GM15510 (cell line): ENCODE measurements around the gene PTPRM.

Source experiments
- POLR2A ChIP-seq: IDR thresholded peaks from 3 replicates; pipeline ENCODE4 v1.6.1; 2011; ENCODE audit warnings: borderline replicate concordance; ENCODE audit not compliant: insufficient read length; ENCODE audit errors: extremely low read depth

The PTPRM gene

GRCh38 chr18:8365006-8365405 lies 797.9 kb downstream of the PTPRM start:
- TF ChIP-seq POLR2A, result no peak

GRCh38 chr18:8365528-8365927 lies 798.4 kb downstream of the PTPRM start:
- TF ChIP-seq POLR2A, result no peak

- no peak for TF ChIP-seq POLR2A
Observed at GRCh38 chr18:8366070-8366469, 799.0 kb downstream of the PTPRM start.

GRCh38 chr18:8366656-8367055 lies 799.5 kb downstream of the PTPRM start:
- no peak for TF ChIP-seq POLR2A

- TF ChIP-seq POLR2A, result no peak
Observed at GRCh38 chr18:8367217-8367988, 800.3 kb downstream of the PTPRM start.

- TF ChIP-seq POLR2A, result no peak
Observed at GRCh38 chr18:8368512-8369217, 801.5 kb downstream of the PTPRM start.

- TF ChIP-seq POLR2A, result no peak
Observed at GRCh38 chr18:8373486-8373885, 806.4 kb downstream of the PTPRM start.

GRCh38 chr18:8374676-8375075 lies 807.6 kb downstream of the PTPRM start:
- TF ChIP-seq POLR2A, result no peak

GRCh38 chr18:8375249-8375648 lies 808.1 kb downstream of the PTPRM start:
- TF ChIP-seq POLR2A, result no peak

- no peak for TF ChIP-seq POLR2A
Observed at GRCh38 chr18:8376113-8376512, 809.0 kb downstream of the PTPRM start.

GRCh38 chr18:8379187-8379941 lies 812.2 kb downstream of the PTPRM start:
- no peak for TF ChIP-seq POLR2A

- no peak for TF ChIP-seq POLR2A
Observed at GRCh38 chr18:8380006-8380405, 812.9 kb downstream of the PTPRM start.

- no peak for TF ChIP-seq POLR2A
Observed at GRCh38 chr18:8380926-8381325, 813.8 kb downstream of the PTPRM start.

- no peak for TF ChIP-seq POLR2A
Observed at GRCh38 chr18:8381821-8382459, 814.8 kb downstream of the PTPRM start.

- no peak for TF ChIP-seq POLR2A
Observed at GRCh38 chr18:8385400-8385799, 818.3 kb downstream of the PTPRM start.
